T-helper 22 cell (primary cell): ENCODE data around the gene MBNL3.
"Not testable (repeated sequence)": the region's sequence is repeated elsewhere in the genome, so short reads cannot be mapped to it uniquely, and the experiment has no call there.

Experiments
- DNase-seq: peaks from one replicate; pipeline ENCODE4 v3.0.0-alpha.2; 2020; ENCODE audit warnings: low read depth

Gene MBNL3

GRCh38 chrX:132480581-132481203 lies 8.1 kb downstream of the MBNL3 start:
- peak; percentile 15 for DNase-seq

GRCh38 chrX:132474544-132475248 lies 14.1 kb downstream of the MBNL3 start:
- no peak for DNase-seq

- no peak for DNase-seq
Measured at GRCh38 chrX:132472397-132472796, 16.4 kb downstream of the MBNL3 start.

GRCh38 chrX:132470831-132471230 lies 18.0 kb downstream of the MBNL3 start:
- DNase-seq: no peak

GRCh38 chrX:132470179-132470578 lies 18.7 kb downstream of the MBNL3 start:
- no peak for DNase-seq

GRCh38 chrX:132468454-132468853 lies 20.4 kb downstream of the MBNL3 start:
- no peak for DNase-seq

GRCh38 chrX:132467989-132468388 lies 20.8 kb downstream of the MBNL3 start:
- no peak for DNase-seq

GRCh38 chrX:132467026-132467425 lies 21.8 kb downstream of the MBNL3 start:
- no peak for DNase-seq

GRCh38 chrX:132463411-132463810 lies 25.4 kb downstream of the MBNL3 start:
- DNase-seq: no peak

GRCh38 chrX:132461886-132462285 lies 27.0 kb downstream of the MBNL3 start:
- DNase-seq: no peak

GRCh38 chrX:132452911-132453550 lies 35.8 kb downstream of the MBNL3 start:
- no peak for DNase-seq

GRCh38 chrX:132445909-132446308 lies 42.9 kb downstream of the MBNL3 start:
- not testable (repeated sequence) for DNase-seq

- DNase-seq: no peak
Measured at GRCh38 chrX:132444936-132445335, 43.9 kb downstream of the MBNL3 start.

- no peak for DNase-seq
Measured at GRCh38 chrX:132443196-132444135, 45.4 kb downstream of the MBNL3 start.

GRCh38 chrX:132442691-132443090 lies 46.1 kb downstream of the MBNL3 start:
- DNase-seq: no peak

GRCh38 chrX:132435222-132435621 lies 53.6 kb downstream of the MBNL3 start:
- no peak for DNase-seq

GRCh38 chrX:132433551-132433950 lies 55.3 kb downstream of the MBNL3 start:
- no peak for DNase-seq

- DNase-seq: no peak
Measured at GRCh38 chrX:132433001-132433400, 55.8 kb downstream of the MBNL3 start.

- no peak for DNase-seq
Measured at GRCh38 chrX:132428896-132429295, 59.9 kb downstream of the MBNL3 start.

- no peak for DNase-seq
Measured at GRCh38 chrX:132426695-132427281, 62.0 kb downstream of the MBNL3 start.

GRCh38 chrX:132425744-132426318 lies 63.0 kb downstream of the MBNL3 start:
- DNase-seq: no peak
